Naive thymus-derived CD4-positive, alpha-beta T cell (primary cell): Measurements from ENCODE around the gene MICAL3. TPM values are rescaled to one million over a fixed set of nuclear protein-coding genes. Genes with fewer than 3 reads are reported as not detected.

Source experiments
- ATAC-seq: fragments of 150-1000 bp; cut with Tn5 transposase; 2 replicates; pipeline ENCODE4 v1.10.0; 2021; ENCODE audit warnings: mild to moderate bottlenecking, moderate library complexity
- CTCF ChIA-PET: fragments of 350-600 bp; sonication (Branson Sonifier 250); formaldehyde crosslinking; loops from one replicate; lab custom pipeline; 2021; ENCODE audit warnings: antibody characterized with exemption; lab: Charles Lee
- POLR2A ChIA-PET: fragments of 350-600 bp; sonication (Branson Sonifier 250); formaldehyde crosslinking; loops from one replicate; lab custom pipeline; 2021; ENCODE audit warnings: antibody characterized with exemption, inconsistent platforms; lab: Charles Lee
- DNase-seq, 9 donors: peaks; one replicate each; pipeline versions ENCODE4 v3.0.0 to v3.0.0-alpha.2; 2020 to 2022; ENCODE audit warnings: mixed read lengths in 1 of 9
- H3K27ac ChIP-seq: one replicate; pipeline ENCODE4 v1.7.0; 2013; ENCODE audit warnings: mild to moderate bottlenecking, low read depth, low read length, moderate library complexity
- H3K27me3 ChIP-seq, 2 donors: one replicate each; pipeline ENCODE4 v1.7.0; 2013; ENCODE audit warnings: low read length in 2 of 2, mild to moderate bottlenecking in 2 of 2, moderate library complexity in 2 of 2; ENCODE audit not compliant: control insufficient read depth in 2 of 2, insufficient read depth in 2 of 2
- H3K36me3 ChIP-seq, 3 experiments: 1 replicate in 2 of 3; 2 replicates in 1 of 3; pipeline ENCODE4 v1.7.0; 2013; ENCODE audit warnings: low read length in 3 of 3, mild to moderate bottlenecking in 3 of 3, moderate library complexity in 1 of 3; ENCODE audit not compliant: insufficient read depth in 3 of 3, control insufficient read depth in 2 of 3
- H3K4me1 ChIP-seq, 2 donors: one replicate each; pipeline ENCODE4 v1.7.0; 2013; ENCODE audit warnings: low read length in 2 of 2, mild to moderate bottlenecking in 2 of 2, moderate library complexity in 1 of 2; ENCODE audit not compliant: control insufficient read depth in 2 of 2, insufficient read depth in 2 of 2
- H3K4me3 ChIP-seq: 2 replicates; pipeline ENCODE4 v1.7.0; 2013; ENCODE audit warnings: mild to moderate bottlenecking, low read length
- H3K9me3 ChIP-seq, 3 experiments: 1 replicate in 2 of 3; 2 replicates in 1 of 3; pipeline ENCODE4 v1.7.0; 2013; ENCODE audit warnings: low read length in 3 of 3; ENCODE audit not compliant: control insufficient read depth in 2 of 3
- H3K27ac Mint-ChIP-seq, 9 donors: one replicate each; pipeline ENCODE4 v1.8.0; 2020 to 2022; ENCODE audit warnings: mixed read lengths in 9 of 9, mild to moderate bottlenecking in 8 of 9, moderate library complexity in 5 of 9, inconsistent platforms in 2 of 9
- H3K27me3 Mint-ChIP-seq, 5 donors: one replicate each; pipeline ENCODE4 v1.8.0; 2021 to 2022; ENCODE audit warnings: mixed read lengths in 5 of 5, mild to moderate bottlenecking in 1 of 5
- H3K36me3 Mint-ChIP-seq, 5 donors: one replicate each; pipeline ENCODE4 v1.8.0; 2020 to 2022; ENCODE audit warnings: mixed read lengths in 5 of 5, mild to moderate bottlenecking in 3 of 5, inconsistent platforms in 1 of 5
- H3K4me1 Mint-ChIP-seq, 7 donors: one replicate each; pipeline ENCODE4 v1.8.0; 2020 to 2022; ENCODE audit warnings: mixed read lengths in 7 of 7, mild to moderate bottlenecking in 3 of 7, inconsistent platforms in 1 of 7
- H3K4me3 Mint-ChIP-seq, 10 donors: one replicate each; pipeline ENCODE4 v1.8.0; 2020 to 2022; ENCODE audit warnings: mild to moderate bottlenecking in 10 of 10, mixed read lengths in 10 of 10, moderate library complexity in 6 of 10, inconsistent platforms in 2 of 10
- H3K9me3 Mint-ChIP-seq, 11 donors: one replicate each; pipeline ENCODE4 v1.8.0; 2020 to 2022; ENCODE audit warnings: mixed read lengths in 11 of 11, mild to moderate bottlenecking in 4 of 11, inconsistent platforms in 1 of 11, moderate library complexity in 1 of 11
- intact Hi-C, 2 donors: fragments of 100-400 bp; cut with micrococcal nuclease; formaldehyde crosslinking; loops; one replicate each; pipeline ENCODE4 v1.15.1; 2023
- polyA plus RNA-seq, 2 donors: library from polyadenylated mRNA; unstranded; fragments of 300-500 nt; fragmentation: Illumina TruSeq; gene quantifications; one replicate each; pipeline ENCODE4 v1.2.3, GENCODE V29; 2021
- total RNA-seq, 6 experiments: library from RNA in 5 of 6; stranded (reverse) in 5 of 6; gene quantifications; 1 replicate in 5 of 6; 2 replicates in 1 of 6; pipeline ENCODE4 v1.2.3 and lab custom pipeline; 2021 to 2026

MICAL3 gene
- total and polyA plus RNA-seq, 7 experiments from 2014 or later, result 0.28 to 43.9 (median 11.4) TPM

DNA sequence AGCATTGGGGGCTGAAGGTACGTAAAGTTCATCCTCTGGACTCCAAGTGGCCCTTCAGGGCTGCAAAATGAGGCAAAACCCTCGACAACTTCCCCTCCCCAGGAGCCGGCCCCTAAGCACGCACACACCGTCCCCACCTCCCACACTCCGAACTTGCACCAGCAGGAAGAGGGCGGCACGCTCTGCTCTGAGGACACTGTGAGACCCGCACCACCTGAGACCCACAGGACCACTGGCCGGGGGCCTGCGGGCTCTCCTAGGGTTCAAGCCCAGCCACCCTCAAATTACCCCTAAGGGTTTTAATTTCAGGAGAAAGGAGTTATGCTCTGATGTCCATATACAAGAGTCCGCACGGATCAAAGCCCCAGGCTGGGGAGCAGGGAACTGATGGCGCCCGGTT, 200.4 kb downstream of the MICAL3 start:
- CTCF ChIA-PET, result interaction anchor here (0.6 kb wide), 1 partner anchor 254 kb away, joined by 3 read pairs; the partner anchor contains the start of gene PEX26
- ATAC-seq (no peak), DNase-seq (no peak)
- Mint-ChIP-seq H3K4me3 (no peak overlapping the region), H3K4me1 (no peaks in the 10 kb centered on the region), H3K36me3 (peaks cover 0 to 19% (median 7%) of the 10 kb centered on the region in 5 donors), H3K9me3 (no peaks in the 10 kb centered on the region), H3K27ac (no peak overlapping the region), H3K27me3 (no peaks in the 10 kb centered on the region)
- POLR2A ChIA-PET, result no interaction called here
- Histone ChIP-seq H3K4me1 (no peaks in the 10 kb centered on the region), H3K27ac (no peak overlapping the region), H3K4me3 (no peak overlapping the region), H3K27me3 (no peaks in the 10 kb centered on the region), H3K36me3 (no peaks in the 10 kb centered on the region), H3K9me3 (no peaks in the 10 kb centered on the region)
- intact Hi-C loops, result no loop called here

DNA sequence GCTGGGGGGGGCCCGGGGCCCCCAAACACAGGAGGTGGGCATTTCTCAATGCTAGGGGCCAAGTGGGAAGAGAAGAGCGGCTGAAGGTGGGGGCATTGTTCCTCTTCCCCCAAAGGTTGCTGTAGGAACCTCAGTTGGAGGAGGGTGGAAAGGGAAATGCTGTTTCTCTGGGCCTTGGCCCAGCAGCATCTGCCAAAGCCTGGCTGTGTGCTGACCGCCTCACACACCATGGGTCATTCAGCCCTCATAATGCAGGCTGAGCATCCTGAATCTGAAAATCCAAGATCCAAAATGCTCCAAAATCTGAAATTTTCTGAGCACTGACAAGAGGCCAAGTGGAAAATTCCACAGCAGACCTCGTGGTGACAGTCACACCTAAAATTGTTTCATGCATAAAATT, 201.1 kb downstream of the MICAL3 start:
- H3K4me3 ChIP-seq, result no peak overlapping the region
- intact Hi-C loops, result no loop called here
- no peak for DNase-seq
- ChIA-PET POLR2A (no interaction called here), CTCF (interaction anchor here (0.6 kb wide), 1 partner anchor 254 kb away, joined by 3 read pairs; the partner anchor contains the start of gene PEX26)
- H3K27ac ChIP-seq, result no peak overlapping the region
- no peaks in the 10 kb centered on the region for H3K4me1 ChIP-seq
- no peak for ATAC-seq
- Mint-ChIP-seq H3K27me3 (no peaks in the 10 kb centered on the region), H3K9me3 (no peaks in the 10 kb centered on the region), H3K36me3 (peaks cover 0 to 19% (median 7%) of the 10 kb centered on the region in 5 donors), H3K4me1 (no peaks in the 10 kb centered on the region), H3K27ac (no peak overlapping the region), H3K4me3 (no peak overlapping the region)
- H3K9me3 ChIP-seq, result no peaks in the 10 kb centered on the region
- no peaks in the 10 kb centered on the region for H3K27me3 ChIP-seq
- no peaks in the 10 kb centered on the region for H3K36me3 ChIP-seq

DNA sequence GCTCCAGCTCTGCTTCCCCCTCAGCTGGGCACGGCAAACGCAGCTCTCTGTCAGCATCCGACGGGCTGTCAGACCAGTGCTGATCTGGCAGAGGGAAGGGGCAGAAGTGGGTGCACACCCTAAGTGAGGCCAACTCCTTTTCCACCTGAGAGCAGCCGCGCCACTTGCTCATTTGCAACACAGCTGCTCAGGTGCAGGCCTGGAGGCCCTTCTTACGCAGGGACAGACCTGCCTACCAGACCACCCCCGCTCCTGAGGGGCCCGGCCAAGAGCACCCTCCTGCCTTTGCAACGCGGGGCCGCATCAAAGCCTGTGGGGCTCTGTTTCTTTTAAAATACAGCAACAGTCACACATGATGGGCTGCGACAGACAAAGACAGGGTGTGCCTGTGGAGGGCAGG, 202.3 kb downstream of the MICAL3 start:
- no peak for DNase-seq
- intact Hi-C loops, result no loop called here
- H3K4me1 ChIP-seq, result no peaks in the 10 kb centered on the region
- ChIA-PET CTCF (no interaction called here), POLR2A (interaction anchor here (0.6 kb wide), 1 partner anchor 46 kb away, joined by 3 read pairs; no protein-coding TSS in a partner anchor)
- H3K4me1 Mint-ChIP-seq, result no peaks in the 10 kb centered on the region
- no peaks in the 10 kb centered on the region for H3K9me3 ChIP-seq
- H3K9me3 Mint-ChIP-seq, result no peaks in the 10 kb centered on the region
- no peak overlapping the region for H3K27ac Mint-ChIP-seq
- no peak for ATAC-seq
- H3K27ac ChIP-seq, result no peak overlapping the region
- no peaks in the 10 kb centered on the region for H3K27me3 ChIP-seq
- H3K27me3 Mint-ChIP-seq, result no peaks in the 10 kb centered on the region
- no peaks in the 10 kb centered on the region for H3K36me3 ChIP-seq
- H3K36me3 Mint-ChIP-seq, result peaks cover 0 to 13% (median 7%) of the 10 kb centered on the region in 5 donors
- H3K4me3 ChIP-seq, result no peak overlapping the region
- H3K4me3 Mint-ChIP-seq, result no peak overlapping the region

DNA sequence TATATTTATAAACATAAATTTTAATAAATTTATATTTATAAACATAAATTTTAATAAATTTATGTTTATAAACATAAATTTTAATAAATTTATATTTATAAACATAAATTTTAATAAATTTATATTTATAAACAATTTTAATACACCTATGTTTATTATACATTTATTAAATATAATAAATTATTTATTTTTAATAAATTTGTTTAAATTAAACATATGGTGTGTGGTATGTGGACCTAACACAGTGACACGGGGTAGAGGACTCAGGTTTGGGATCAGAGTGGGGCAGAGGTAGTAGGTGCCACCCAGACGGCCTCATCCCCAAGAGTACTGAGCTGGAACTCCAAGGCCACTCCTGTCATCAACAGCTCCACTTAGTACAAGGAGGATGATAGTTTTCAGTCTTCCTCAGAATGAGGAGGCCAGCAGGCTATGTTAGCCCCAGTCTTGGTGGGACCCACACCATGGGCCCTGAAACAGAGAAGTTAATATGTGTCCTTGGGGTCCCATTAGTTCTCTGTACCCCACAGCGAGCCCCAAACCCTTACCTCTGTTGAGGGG, 203.4 kb downstream of the MICAL3 start:
- H3K36me3 Mint-ChIP-seq, result peaks cover 0 to 11% (median 1%) of the 10 kb centered on the region in 5 donors
- no peak for ATAC-seq
- ChIA-PET CTCF (no interaction called here), POLR2A (interaction anchor here (0.5 kb wide), 1 partner anchor 106 kb away, joined by 3 read pairs; no protein-coding TSS in a partner anchor)
- H3K27ac Mint-ChIP-seq, result no peak overlapping the region
- H3K4me1 Mint-ChIP-seq, result no peaks in the 10 kb centered on the region
- H3K4me3 Mint-ChIP-seq, result no peak overlapping the region
- Histone ChIP-seq H3K27ac (no peak overlapping the region), H3K4me1 (no peaks in the 10 kb centered on the region), H3K36me3 (no peaks in the 10 kb centered on the region), H3K9me3 (no peaks in the 10 kb centered on the region), H3K4me3 (no peak overlapping the region), H3K27me3 (no peaks in the 10 kb centered on the region)
- DNase-seq, result no peak
- no peaks in the 10 kb centered on the region for H3K9me3 Mint-ChIP-seq
- intact Hi-C loops, result no loop called here
- H3K27me3 Mint-ChIP-seq, result no peaks in the 10 kb centered on the region

DNA sequence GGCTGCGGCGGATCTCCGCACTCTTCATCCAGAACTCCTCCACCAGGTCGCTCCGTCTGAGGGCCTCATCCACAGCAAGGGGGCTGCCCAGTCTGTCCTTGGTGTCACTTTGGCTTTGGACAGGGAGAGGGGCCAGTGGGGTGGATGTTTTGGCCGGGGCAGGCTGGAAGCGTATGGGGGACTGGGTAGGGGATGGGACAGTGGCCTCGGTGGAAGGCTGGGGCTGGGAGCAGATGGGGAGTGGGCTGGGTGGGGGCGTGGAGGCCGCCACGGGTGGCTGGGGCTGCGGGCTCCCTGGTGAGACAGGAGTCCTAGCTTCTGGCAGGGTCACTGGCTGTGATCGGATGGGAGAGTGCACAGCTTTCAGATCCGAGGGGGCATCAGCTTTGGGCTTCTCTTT, 205.7 kb downstream of the MICAL3 start:
- ChIA-PET CTCF (no interaction called here), POLR2A (no interaction called here)
- ATAC-seq, result no peak

DNA sequence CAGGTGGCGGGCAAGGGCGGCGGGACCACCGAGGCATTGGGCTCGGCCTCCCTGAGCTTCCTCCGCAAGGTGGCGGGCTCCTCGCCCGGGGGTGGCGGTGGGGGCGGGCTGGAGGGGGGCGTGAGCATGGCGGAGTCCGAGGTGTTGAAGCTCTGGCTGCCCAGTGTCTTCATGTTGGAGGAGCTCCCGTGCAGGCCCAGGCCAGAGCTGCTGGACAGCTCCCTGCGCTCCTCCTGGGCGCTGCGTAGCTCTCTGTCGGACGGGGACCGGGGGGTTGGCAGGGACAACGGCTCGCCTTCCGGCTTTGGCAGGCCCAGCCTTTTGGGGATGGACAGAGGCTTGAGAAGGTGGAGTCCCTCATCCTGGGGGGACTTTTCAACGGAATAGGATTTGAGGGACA, 206.2 kb downstream of the MICAL3 start:
- intact Hi-C loops, result no loop called here
- ChIA-PET CTCF (no interaction called here), POLR2A (no interaction called here)
- Histone ChIP-seq H3K36me3 (no peaks in the 10 kb centered on the region), H3K27me3 (no peaks in the 10 kb centered on the region), H3K4me1 (no peaks in the 10 kb centered on the region), H3K27ac (no peak overlapping the region), H3K9me3 (no peaks in the 10 kb centered on the region), H3K4me3 (no peak overlapping the region)
- Mint-ChIP-seq H3K27me3 (no peaks in the 10 kb centered on the region), H3K4me3 (no peak overlapping the region), H3K9me3 (no peaks in the 10 kb centered on the region), H3K27ac (no peak overlapping the region), H3K36me3 (peaks cover 0 to 17% (median 0%) of the 10 kb centered on the region in 5 donors), H3K4me1 (no peaks in the 10 kb centered on the region)
- DNase-seq (no peak), ATAC-seq (no peak)

More for the DNA sequence above, 205.7 kb downstream of the MICAL3 start:
- Mint-ChIP-seq H3K9me3 (no peaks in the 10 kb centered on the region), H3K4me1 (no peaks in the 10 kb centered on the region), H3K27me3 (no peaks in the 10 kb centered on the region), H3K27ac (no peak overlapping the region), H3K36me3 (peaks cover 0 to 12% (median 0%) of the 10 kb centered on the region in 5 donors), H3K4me3 (no peak overlapping the region)
- Histone ChIP-seq H3K36me3 (no peaks in the 10 kb centered on the region), H3K9me3 (no peaks in the 10 kb centered on the region), H3K4me3 (no peak overlapping the region), H3K4me1 (no peaks in the 10 kb centered on the region), H3K27ac (no peak overlapping the region), H3K27me3 (no peaks in the 10 kb centered on the region)
- intact Hi-C loops, result no loop called here
- no peak for DNase-seq

DNA sequence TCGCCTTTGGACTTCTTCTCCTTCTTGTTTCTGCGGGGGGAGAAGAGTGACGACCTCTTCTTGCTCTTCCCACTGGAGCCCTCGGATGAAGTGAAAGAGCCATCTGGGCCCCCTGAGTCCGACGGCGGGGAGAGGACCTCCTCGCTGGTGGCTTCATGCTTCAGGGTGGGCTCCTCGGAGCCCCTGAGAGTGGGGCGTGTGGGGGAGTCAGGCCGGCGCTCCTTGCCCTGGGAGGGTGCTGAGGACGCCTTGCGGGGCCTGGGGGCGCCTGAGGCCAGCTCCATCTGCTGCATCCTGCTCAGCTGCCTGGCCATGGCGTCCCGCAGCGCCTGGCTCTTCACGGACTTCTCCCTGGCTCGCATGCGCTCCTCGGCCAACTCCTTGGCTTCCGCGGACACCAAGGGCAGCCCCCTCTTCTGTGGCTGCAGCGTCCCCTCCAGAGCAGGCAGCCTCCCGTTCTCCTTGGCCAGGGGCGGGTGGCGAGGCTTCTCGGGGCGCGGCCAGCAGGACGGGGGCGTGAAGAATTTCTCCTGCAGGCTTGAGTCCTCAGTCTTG, 206.8 kb downstream of the MICAL3 start:
- ChIA-PET CTCF (no interaction called here), POLR2A (no interaction called here)
- H3K27me3 Mint-ChIP-seq, result no peaks in the 10 kb centered on the region
- no peaks in the 10 kb centered on the region for H3K9me3 Mint-ChIP-seq
- Histone ChIP-seq H3K4me1 (no peaks in the 10 kb centered on the region), H3K27me3 (no peaks in the 10 kb centered on the region), H3K4me3 (no peak overlapping the region), H3K9me3 (no peaks in the 10 kb centered on the region), H3K27ac (no peak overlapping the region), H3K36me3 (no peaks in the 10 kb centered on the region)
- H3K36me3 Mint-ChIP-seq, result peaks cover 0 to 17% (median 0%) of the 10 kb centered on the region in 5 donors
- ATAC-seq (no peak), DNase-seq (no peak)
- intact Hi-C loops, result no loop called here
- H3K27ac Mint-ChIP-seq, result no peak overlapping the region
- no peak overlapping the region for H3K4me3 Mint-ChIP-seq
- H3K4me1 Mint-ChIP-seq, result no peaks in the 10 kb centered on the region
